ENCODE measurements around the gene MESP1.

- no peak for TF ChIP-seq CTCF (IDR thresholded peaks at IDR 0.05; ENCODE audit: insufficient read depth, low read length, poor library complexity, severe bottlenecking)
- TF ChIP-seq EZH2phosphoT487 (conservative IDR thresholded peaks at IDR 0.05; ENCODE audit: low read length) = no peak
Observed at GRCh38 chr15:89792106-89792805, 41.2 kb upstream of the MESP1 start.
